GM18499 (cell line): Measurements from ENCODE around the gene BRPF3.

Experiments used
- ATAC-seq: cut with Tn5 transposase; IDR thresholded peaks from one replicate; pipeline ENCODE4 v1.9.1; 2021; ENCODE audit warnings: moderate number of reproducible peaks; ENCODE audit not compliant: insufficient read depth, unreplicated experiment

The BRPF3 gene

DNA sequence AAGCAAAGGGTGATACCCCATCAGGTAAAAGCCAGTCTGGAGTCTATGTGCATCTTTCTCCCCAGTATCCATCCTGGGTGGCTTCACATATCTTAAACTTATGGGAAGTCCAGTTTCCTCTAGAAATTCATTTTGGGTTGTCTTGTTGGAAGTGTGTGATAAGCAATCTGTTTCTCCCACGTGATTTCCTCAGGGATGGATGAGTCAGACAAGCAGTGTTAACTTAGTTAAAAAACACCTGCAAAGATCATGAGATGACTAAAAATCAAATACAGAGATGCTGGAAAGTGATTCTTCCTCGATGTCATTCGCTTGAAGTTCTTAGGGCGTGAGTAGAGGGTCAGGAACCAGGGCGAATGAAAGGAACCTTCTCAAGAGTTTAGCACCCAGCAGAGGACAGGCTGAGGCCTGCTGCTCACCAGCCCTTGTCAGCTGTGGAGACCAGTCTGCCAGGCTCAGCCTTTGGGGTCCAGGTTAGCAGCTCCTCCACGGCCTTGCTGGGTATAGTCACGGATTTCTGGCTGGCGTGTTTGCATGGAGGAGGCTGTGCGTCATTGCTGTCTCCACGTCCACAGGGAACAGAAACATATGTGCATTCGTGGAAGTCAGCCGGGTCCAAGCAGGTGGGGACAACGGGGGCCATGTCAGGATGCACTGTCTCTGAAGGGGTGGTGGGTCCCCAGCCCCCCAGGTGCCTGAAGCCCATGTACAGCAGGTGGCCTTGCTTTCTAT is 70.5 kb downstream of the BRPF3 start:
- no peak for ATAC-seq

DNA sequence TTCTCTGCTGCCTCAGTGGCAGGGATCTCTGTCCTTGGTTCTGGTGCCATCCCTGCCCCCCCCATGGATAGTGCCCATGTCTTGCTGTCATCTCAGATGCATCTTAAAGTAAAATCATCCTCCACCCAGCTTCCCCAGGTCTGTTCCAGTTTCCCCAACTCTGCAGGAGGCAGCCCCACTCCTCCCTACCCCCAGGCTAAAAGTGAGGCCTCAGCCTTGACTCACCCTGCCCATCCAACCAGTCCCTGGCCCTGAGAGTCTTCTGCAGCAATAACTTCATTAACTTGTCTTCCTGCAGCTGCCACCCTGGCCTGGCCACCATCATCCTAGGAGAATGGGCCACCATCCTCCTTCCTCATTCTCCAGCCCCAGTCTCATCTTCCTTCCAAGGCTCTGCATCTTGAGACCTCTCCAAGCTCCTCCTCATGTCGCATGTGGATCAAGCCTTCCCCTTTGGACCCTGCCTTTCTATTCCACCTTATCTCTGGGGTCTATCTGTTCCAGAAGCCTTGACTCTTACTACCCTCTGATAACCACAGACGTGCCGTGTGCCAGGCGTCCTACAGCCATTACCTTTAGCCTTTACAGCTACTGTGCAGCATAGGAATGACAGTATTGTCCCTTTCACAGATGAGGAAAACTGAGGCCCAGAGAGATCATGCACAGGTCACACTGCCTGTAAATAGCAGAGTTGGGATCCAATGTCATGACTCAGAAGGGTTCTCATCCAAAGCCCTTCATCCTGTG is 71.4 kb downstream of the BRPF3 start:
- no peak for ATAC-seq

DNA sequence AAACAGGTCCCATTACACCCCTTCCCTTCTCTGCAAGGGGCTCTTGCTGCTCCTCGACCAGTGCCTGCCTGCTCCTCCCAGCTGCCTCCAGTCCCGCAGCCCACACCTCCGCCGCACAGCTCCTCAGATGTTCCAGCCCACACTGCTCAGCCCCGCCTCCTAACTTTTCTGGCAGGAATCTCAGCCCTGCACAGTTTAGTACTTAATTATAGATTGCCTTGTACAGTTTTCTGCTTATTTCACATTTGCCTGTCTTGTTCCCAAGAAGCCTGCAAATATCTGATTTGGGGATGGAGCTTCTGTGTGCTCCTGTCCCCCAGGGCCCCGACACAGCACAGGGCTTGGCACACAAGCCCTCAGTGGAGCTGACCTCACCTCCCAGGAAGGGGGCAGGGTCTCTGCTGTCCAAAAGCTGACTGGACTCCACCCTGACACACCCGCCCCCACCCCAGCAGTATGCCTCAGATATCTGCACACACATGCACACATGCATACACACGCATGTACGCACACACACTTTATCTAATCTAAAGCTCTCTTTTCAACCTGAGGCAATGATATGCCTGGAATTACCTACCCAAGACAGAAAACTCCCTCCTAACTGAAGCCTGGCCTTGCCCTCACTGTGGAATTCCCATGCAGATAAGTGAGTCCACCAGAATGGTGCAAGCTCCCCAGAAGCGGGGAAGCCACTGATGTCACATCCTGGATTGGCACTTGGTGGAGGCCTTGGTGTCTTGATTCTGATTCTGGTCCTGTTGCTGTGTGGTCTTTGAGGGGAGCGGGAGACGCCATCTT is 72.1 kb downstream of the BRPF3 start:
- no peak for ATAC-seq

DNA sequence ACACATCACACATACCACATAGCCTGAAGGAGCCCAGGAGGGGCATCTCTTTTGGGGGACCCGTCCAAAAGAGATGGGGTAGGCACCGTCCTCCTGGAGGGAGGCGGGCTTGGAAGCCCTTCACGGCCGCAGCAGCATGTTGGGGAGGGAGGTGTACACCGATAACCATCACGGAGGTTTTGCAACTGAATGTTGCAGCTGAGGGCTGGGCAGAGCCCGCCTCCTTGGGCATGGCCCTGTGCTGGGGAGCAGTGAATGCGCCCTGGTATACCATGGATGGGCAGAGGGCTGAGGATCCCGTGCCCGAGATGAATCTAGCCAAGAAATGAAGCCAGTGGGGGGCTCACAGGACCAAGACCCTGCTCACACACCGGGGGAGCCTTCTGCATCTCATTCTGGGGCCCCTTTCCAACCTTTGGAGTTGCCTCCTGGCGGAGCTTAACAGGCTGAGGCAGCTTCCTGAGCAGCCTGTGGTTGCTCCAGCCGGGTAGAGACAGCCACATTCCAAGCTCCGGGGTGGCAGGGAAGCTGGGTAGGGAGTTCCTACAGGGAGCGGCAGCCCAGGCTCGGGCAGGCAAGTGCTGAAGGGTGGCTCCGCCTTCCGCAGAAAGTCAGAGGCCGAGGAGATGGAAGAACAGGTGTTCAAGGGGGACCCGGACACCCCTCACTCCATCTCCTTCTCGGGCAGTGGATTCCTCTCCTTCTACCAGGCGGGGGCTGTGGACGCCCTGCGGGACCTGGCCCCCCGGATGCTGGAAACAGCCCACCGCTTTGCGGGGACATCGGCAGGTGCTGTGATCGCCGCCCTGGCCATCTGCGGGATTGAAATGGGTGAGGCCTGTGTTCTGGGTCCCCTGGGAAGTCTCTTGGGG is 73.5 kb downstream of the BRPF3 start, which contains the start of gene PNPLA1:
Gene PNPLA1, plus strand, starts transcription at position 227 of the 872 bp plus-strand sequence. Its CDS starts 400 bp downstream, at position 627.
- no peak for ATAC-seq

DNA sequence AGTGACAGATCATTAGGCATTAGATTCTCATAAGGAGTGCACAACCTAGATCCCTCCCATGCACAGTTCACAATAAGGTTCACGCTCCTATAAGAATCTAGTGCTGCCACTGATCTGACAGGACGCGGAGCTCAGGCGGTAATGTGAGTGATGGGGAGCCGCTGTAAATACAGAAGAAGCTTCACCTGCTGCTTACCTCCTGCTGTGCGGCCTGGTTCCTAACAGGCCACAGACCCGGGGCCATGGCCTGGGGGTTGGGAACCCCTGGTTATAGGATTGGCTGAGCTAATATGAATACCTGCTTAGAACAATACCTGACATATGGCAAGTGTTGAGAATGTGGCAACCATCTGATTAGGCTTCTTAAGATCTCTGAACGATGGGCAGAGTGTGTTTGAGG is 75.7 kb downstream of the BRPF3 start:
- ATAC-seq: no peak

DNA sequence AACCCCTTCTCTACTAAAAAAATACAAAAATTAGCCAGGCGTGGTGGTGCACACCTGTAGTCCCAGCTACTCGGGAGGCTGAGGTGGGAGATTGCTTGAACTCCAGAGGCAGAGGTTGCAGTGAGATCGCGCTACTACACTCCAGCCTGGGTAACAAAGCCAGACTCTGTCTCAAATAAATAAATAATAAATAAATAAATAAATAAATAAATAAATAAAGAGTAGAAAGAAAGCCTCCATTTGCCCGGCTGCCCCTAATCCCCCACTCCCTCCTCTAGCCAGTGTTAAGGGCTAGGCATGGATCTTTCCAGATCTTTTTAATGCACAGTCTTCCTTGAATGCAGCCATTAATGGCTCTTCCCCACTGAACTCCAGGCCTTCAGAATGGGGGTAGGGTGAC is 76.5 kb downstream of the BRPF3 start:
- no peak for ATAC-seq

DNA sequence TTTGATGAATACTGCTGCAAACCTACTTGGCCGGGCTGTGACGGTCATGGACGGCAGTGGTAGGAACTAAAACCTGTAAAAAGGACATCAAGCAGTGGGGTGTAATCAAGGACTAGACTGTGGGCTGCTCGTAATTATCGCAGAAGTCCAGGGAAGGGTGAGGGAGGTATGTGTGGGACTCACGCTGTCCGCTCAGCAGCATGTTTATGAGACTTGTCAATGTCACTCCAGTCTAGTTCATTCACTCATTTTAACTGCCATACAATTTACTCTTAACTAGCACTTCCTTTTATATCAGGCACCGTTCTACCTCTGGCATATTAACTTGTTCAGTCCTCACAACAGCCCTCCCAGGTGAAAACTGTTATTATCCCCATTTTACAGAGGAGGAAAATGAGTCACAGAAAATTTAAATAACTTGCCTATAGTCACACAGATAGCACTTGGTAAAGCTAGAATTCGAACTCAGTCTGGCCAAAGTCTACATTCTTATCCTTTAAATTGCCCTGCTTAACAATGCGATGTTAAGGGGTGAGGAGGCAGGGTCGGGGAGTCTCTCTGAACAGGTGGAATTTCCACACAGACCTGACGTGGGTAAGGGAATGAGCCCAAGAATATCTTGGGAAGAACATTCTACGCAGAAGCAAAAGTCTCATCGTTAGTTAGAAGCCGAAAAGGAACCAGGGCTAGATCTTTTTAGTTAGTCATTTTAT is 77.4 kb downstream of the BRPF3 start:
- no peak for ATAC-seq

DNA sequence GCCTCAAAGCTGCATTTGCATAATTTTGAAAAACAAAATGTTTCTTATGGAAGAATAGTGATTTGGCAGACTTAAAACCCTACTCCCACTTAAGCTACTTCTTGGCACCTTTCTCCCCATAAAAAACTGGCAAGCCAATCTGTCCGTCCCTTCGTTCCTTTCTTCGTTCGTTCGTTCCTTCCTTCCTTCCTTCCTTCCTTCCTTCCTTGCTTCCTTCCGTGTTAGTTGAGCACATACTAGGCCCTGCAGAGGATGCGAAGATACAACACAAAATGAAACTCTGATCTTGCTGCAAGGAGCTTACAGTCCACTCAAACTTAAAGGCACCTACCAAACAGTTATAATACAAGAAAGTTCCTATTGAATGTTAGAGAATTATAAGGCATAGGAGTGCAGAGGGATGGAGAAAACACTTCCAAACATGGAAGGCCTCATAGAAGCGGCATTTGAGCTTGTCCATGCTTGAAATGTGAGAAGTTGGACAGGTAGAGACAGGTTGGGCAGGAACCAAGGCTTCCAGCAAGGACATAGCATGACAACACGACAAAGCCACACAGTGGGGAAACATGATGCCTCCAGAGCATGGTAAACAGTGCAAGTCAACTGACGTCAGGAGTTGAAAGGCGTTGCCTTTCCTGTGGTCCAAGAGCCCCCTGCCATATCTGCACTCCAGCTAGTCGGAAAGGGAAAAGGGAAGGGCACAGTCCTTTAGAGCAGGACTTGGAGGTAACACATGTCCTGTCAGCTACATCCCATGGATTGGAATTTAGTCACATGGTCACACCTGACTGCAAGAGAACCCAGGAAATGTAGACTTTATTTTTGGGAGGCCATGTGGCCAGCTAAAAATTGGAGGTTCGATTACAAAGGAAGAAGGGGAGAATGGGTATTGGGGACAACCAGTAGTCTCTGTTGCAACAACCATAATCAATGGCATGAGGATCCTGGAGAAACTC is 80.3 kb downstream of the BRPF3 start:
- ATAC-seq: no peak

DNA sequence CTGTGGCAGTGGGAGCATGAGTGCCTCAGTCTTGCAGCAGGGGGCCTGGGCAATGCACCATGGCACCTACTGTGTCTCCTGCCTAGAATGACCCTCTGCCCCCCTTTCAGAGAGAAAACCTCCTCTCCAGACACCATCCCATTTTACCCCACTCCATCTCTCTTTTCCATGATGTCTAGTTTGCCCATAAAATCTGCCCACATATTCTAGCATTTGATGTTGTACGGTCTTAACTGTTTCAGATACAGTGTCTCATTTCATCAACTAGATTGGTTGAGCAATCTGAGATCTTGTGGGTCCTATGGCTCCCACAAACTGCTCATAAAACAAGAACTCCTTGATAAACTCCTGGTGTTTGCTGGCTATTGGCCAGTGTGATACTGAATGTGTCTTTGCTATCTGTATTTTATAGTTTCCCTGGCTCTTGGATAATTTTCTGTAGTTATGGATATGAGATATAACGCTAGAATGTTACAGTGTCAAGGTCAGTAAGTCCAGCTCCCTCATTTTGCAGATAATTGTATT is 81.5 kb downstream of the BRPF3 start:
- no peak for ATAC-seq

DNA sequence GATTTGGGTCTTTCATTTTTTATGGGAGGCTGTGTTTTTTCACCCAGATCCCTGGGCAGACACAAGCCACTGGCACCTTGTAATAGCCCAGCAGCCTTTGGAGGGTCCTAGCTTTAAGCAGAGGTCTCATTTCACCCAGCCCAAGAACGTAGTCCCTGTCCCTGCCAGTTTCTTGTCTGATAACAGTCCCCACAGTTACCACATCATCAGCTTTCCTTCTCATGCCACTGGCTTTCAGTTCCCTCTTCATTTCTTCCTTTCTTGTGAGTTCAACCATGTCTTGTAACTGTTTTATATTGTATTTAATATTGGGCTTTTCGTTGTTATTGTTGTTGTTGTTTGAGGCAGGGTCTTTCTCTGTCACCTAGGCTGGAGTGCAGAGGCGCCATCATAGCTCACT is 83.9 kb downstream of the BRPF3 start:
- ATAC-seq: no peak

DNA sequence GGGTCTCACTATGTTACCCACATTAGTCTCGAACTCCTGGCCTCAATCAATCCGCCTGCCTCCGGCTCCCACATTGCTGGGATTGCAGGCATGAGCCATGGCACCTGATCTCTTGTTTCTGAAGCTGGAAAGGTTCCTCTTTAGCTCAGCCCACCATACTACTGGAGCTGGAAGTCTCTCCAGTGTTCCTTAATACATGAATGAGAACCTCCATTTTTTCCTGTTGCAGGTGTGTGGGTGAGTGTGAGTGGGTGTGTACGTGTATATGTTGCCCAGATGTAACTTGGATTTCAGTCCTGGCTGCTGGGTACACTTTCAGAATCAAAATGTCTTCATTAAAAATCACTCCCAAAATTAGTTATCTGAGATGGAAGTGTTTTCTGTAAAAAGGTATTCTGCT is 84.4 kb downstream of the BRPF3 start:
- no peak for ATAC-seq
